GM19468 (cell line): ENCODE measurements around the gene PLEKHA4.
"Not testable (repeated sequence)": the region's sequence is repeated elsewhere in the genome, so short reads cannot be mapped to it uniquely, and the experiment has no call there.

Experiments used
- ATAC-seq: cut with Tn5 transposase; IDR thresholded peaks from one replicate; pipeline ENCODE4 v1.9.1; 2021; ENCODE audit warnings: mild to moderate bottlenecking, moderate library complexity, moderate number of reproducible peaks; ENCODE audit not compliant: unreplicated experiment; ENCODE audit errors: extremely low read depth

Gene PLEKHA4

GRCh38 chr19:48804496-48804895 lies 63.9 kb downstream of the PLEKHA4 start:
- ATAC-seq, result no peak

GRCh38 chr19:48802623-48803022 lies 65.8 kb downstream of the PLEKHA4 start:
- no peak for ATAC-seq

GRCh38 chr19:48799358-48800300 lies 68.8 kb downstream of the PLEKHA4 start:
- ATAC-seq, result no peak

GRCh38 chr19:48798937-48799336 lies 69.5 kb downstream of the PLEKHA4 start:
- no peak for ATAC-seq

GRCh38 chr19:48797103-48797502 lies 71.3 kb downstream of the PLEKHA4 start:
- no peak for ATAC-seq

- no peak for ATAC-seq
Observed at GRCh38 chr19:48796298-48797083, 71.9 kb downstream of the PLEKHA4 start.

GRCh38 chr19:48795685-48796070 lies 72.7 kb downstream of the PLEKHA4 start:
- ATAC-seq, result no peak

- peak; percentile 46 for ATAC-seq
Observed at GRCh38 chr19:48795055-48795684, 73.2 kb downstream of the PLEKHA4 start.

GRCh38 chr19:48794291-48794690 lies 74.1 kb downstream of the PLEKHA4 start:
- ATAC-seq, result no peak

- no peak for ATAC-seq
Observed at GRCh38 chr19:48793271-48793670, 75.1 kb downstream of the PLEKHA4 start.

GRCh38 chr19:48787331-48787730 lies 81.1 kb downstream of the PLEKHA4 start:
- ATAC-seq, result not testable (repeated sequence)
